ENCODE results near the gene SLC45A1.

DNA sequence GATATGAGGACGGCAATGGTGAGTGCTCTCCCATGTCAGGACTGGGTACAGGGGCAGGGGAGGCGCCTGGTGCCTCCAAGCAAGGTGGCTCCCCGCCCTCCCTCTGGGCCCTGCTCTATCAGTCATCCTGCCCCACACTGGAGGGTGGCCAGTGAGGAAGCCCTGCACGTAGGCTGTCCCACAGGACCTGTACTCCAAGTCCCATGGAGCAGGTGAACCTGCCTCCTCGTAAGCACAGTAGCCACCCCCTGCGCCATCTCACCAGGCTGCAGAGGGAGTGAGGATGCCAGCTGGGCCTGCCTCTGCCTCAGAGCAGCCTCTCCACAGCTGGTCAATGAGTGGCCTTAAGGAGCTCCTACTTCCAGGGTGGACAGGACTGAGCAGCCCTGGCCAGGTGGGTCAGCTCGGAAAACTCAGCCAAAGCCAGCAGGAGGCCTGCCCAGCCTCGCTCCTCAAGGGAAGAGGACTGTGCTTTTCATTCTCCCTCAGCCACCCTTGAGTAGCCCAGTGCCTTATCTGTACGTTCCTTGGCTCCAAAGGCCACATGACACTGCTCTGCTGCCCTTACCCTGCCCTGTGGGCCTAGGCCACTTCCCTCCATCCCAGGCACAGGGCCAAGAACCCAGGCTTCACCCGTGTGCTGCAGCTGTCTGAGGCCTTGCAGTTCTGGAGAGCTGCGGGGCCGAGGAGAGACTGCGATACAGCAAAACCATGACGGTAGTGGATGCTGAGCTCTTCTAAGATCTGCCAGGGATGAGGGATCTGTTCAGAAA, 39.6 kb downstream of the SLC45A1 start:
- TF ChIP-seq POLR2A (IDR thresholded peaks at IDR 0.05) (no peak), EP300 (IDR thresholded peaks at IDR 0.05) (no peak)
